ENCODE measurements around the gene NFE2L3. TPM values are rescaled to one million over a fixed set of nuclear protein-coding genes. Genes with fewer than 3 reads are reported as not detected.

Gene NFE2L3
- total RNA-seq, 6 donors from 2014 or later = 5.5 to 13.8 (median 7.0) TPM

DNA sequence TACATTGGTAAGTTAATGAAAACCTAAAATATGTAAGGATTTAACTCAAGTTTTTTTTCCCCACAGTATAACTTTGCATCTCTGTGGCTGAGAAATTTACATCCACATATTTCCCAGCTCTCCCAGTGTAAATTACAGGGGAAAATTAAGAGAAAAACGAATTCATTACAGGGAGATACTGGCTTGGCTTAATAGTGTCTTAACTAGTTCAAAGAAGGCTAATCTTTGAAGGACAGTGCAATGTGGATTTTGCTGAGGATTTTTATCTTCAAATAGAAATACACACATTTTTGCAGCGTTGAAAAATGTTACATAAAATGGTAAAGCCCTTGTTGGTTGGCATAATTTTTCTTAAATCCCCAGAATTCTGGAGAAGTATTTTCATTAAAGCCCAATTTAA lies 51.0 kb downstream of the NFE2L3 start:
- ATAC-seq (ENCODE audit: low FRiP score in 2 of 2) (no peak), DNase-seq (no peak)
- peaks cover 6 to 33% (median 14%) of the 10 kb centered on the region in 4 donors for H3K36me3 ChIP-seq
- H3K4me1 ChIP-seq = peaks cover 26 to 41% (median 31%) of the 10 kb centered on the region in 4 donors
- no peaks in the 10 kb centered on the region for H3K9me3 ChIP-seq
- no peak for TF ChIP-seq POLR2AphosphoS5 (IDR thresholded peaks at IDR 0.05)
- no peak for TF ChIP-seq POLR2A (IDR thresholded peaks at IDR 0.05)
- no peak for TF ChIP-seq EP300 (IDR thresholded peaks at IDR 0.05)
- TF ChIP-seq, protein P1, sequence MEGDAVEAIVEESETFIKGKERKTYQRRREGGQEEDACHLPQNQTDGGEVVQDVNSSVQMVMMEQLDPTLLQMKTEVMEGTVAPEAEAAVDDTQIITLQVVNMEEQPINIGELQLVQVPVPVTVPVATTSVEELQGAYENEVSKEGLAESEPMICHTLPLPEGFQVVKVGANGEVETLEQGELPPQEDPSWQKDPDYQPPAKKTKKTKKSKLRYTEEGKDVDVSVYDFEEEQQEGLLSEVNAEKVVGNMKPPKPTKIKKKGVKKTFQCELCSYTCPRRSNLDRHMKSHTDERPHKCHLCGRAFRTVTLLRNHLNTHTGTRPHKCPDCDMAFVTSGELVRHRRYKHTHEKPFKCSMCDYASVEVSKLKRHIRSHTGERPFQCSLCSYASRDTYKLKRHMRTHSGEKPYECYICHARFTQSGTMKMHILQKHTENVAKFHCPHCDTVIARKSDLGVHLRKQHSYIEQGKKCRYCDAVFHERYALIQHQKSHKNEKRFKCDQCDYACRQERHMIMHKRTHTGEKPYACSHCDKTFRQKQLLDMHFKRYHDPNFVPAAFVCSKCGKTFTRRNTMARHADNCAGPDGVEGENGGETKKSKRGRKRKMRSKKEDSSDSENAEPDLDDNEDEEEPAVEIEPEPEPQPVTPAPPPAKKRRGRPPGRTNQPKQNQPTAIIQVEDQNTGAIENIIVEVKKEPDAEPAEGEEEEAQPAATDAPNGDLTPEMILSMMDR (IDR thresholded peaks at IDR 0.05) = no peak
- H3K27ac ChIP-seq = peak overlapping the region; percentile 99 to 100 (median 100)
- 7 to 8% methylated on average over 2 of the region's 2 CpGs for WGBS, 2 donors
- no peaks in the 10 kb centered on the region for H3K27me3 ChIP-seq
- H3K4me3 ChIP-seq = peak overlapping the region in 3 of 4 donors; percentile 87 to 95 (median 92)

- Histone ChIP-seq H3K36me3 (peaks cover 24 to 71% (median 50%) of the 10 kb centered on the region in 4 donors), H3K27ac (no peak overlapping the region), H3K27me3 (no peaks in the 10 kb centered on the region), H3K4me1 (peaks cover 23 to 33% (median 27%) of the 10 kb centered on the region in 4 donors), H3K9me3 (no peaks in the 10 kb centered on the region), H3K4me3 (no peak overlapping the region)
- DNase-seq = no peak
- TF ChIP-seq POLR2A (IDR thresholded peaks at IDR 0.05) (no peak), POLR2AphosphoS5 (IDR thresholded peaks at IDR 0.05) (no peak), EP300 (IDR thresholded peaks at IDR 0.05) (no peak)
- TF ChIP-seq, protein P1 (IDR thresholded peaks at IDR 0.05) = no peak
- WGBS, 2 donors = 76 to 83% methylated on average over 5 of the region's 5 CpGs
- ATAC-seq (ENCODE audit: low FRiP score in 2 of 2) = no peak
Measured at GRCh38 chr7:26208040-26208439, 56.0 kb downstream of the NFE2L3 start.

GRCh38 chr7:26212921-26213718 lies 61.1 kb downstream of the NFE2L3 start:
- H3K4me1 ChIP-seq = no peaks in the 10 kb centered on the region
- no peaks in the 10 kb centered on the region for H3K27me3 ChIP-seq
- 95 to 98% methylated on average over 2 of the region's 2 CpGs for WGBS, 2 donors
- no peak overlapping the region for H3K27ac ChIP-seq
- peaks cover 17 to 47% (median 35%) of the 10 kb centered on the region in 4 donors for H3K36me3 ChIP-seq
- DNase-seq (no peak), ATAC-seq (ENCODE audit: low FRiP score in 2 of 2) (no peak)
- TF ChIP-seq POLR2A (IDR thresholded peaks at IDR 0.05) (no peak), POLR2AphosphoS5 (IDR thresholded peaks at IDR 0.05) (no peak), EP300 (IDR thresholded peaks at IDR 0.05) (no peak)
- no peak overlapping the region for H3K4me3 ChIP-seq
- H3K9me3 ChIP-seq = no peaks in the 10 kb centered on the region

DNA sequence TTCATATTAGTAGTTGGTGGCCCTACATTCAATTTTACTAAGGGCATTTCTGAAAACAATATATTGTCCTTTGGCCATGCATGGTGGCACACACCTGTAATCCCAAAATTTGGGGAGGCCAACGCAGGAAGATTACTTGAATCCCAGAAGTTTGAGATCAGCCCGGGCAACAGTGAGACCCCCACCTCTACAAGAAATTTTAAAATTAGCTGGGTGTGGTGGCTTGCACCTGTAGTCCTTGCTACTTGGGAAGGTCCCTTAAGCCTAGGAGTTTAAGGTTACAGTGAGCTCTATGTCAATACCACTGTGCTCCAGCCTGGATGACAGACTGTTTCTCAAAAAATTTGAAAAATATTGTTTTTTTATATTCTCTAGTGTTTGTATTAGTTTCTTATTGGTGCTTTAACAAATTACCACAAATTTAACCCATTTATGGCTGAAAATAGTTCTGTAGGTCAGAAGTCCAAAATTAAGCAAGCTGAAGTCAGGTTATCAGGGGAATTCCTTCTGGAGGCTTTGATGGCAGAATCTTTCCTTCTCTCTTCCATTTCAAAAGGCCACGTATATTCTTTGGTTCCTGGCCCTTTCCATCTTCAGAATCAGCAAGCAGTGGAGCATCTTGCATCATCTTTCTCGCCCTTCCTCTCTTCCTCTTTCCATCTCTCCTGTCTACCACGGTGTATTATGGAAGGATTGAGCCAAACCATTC lies 62.0 kb downstream of the NFE2L3 start:
- 73% methylated on average over 4 to 5 of the region's 5 CpGs for WGBS, 2 donors
- DNase-seq (no peak), ATAC-seq (ENCODE audit: low FRiP score in 2 of 2) (no peak)

More for the DNA sequence above, 62.0 kb downstream of the NFE2L3 start:
- Histone ChIP-seq H3K4me3 (no peak overlapping the region), H3K27me3 (no peaks in the 10 kb centered on the region), H3K27ac (no peak overlapping the region), H3K9me3 (no peaks in the 10 kb centered on the region), H3K4me1 (no peaks in the 10 kb centered on the region), H3K36me3 (peaks cover 13 to 40% (median 28%) of the 10 kb centered on the region in 4 donors)
- no peak for TF ChIP-seq POLR2AphosphoS5 (IDR thresholded peaks at IDR 0.05)
- no peak for TF ChIP-seq POLR2A (IDR thresholded peaks at IDR 0.05)
- TF ChIP-seq EP300 (IDR thresholded peaks at IDR 0.05) = no peak
- TF ChIP-seq, protein P1 (IDR thresholded peaks at IDR 0.05) = no peak

All from upper lobe of left lung (tissue), 6 donors.